HG02852 (cell line): ENCODE data around the gene KMT2B.
"Not testable (repeated sequence)": the region's sequence is repeated elsewhere in the genome, so short reads cannot be mapped to it uniquely, and the experiment has no call there.

Source experiments
- ATAC-seq: cut with Tn5 transposase; IDR thresholded peaks from one replicate; pipeline ENCODE4 v1.9.1; 2021; ENCODE audit warnings: mild to moderate bottlenecking, moderate library complexity; ENCODE audit not compliant: unreplicated experiment

Gene KMT2B

DNA sequence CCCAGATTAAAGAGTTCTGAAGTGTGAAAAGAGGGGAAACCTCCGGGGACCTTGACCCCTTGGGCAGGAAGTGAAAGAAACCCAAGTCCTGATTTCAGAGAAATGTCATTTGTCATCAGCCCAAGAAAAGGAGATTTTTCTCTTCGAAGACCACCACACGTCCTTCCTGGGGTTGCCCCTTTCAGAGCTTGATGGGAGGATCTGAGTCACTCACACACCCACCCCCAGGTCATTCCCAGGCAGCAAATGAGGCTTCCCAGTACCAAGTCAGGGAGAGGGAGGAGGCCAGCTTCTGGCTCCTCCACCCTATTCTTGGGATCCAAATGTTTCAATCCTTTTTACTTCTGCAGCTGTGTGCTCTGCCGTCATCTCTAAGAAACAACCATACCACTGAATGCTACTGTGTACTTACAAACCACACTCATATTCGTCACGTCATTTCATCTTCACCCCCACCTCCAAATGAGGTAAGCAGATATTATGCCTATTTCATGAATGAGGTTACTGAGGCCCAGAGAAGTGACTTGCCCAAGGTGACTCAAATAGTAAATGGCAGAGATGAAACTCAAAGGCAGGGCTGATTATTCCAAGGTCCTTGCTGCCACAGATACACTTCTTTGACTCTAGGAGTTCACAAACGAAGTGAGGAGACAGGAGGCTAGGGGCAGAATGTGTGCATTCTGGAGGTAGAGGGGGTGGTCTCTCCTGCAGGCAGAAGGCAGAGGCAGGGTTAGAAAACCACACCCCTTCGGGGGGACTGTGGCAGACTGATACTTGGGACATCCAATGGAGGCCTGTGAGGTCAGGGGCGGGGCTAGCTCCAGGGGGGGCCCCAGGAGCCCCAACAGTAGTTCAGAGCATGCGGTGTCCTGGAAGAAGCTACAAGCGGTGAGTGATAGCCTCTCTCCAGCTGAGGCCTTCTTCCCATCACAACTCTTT is 5.0 kb upstream of the KMT2B start:
- ATAC-seq = no peak

DNA sequence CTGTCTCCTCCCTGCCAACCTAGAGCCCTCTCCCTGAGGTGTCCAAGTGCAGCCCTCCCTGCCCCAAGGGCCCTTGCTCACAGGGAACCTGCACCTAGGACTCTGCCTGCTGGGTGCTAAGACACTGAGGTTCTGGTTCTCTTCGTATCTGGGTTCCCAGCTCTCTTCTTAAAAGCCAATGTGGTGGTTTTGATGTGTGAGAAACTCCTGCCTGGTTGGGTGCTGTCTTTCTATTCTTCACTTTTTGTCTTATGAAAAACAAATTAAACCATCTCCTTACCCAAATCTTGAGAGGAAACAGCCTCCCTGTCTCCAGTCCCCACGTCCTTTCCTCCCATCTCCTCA is 4.3 kb upstream of the KMT2B start:
- no peak for ATAC-seq

DNA sequence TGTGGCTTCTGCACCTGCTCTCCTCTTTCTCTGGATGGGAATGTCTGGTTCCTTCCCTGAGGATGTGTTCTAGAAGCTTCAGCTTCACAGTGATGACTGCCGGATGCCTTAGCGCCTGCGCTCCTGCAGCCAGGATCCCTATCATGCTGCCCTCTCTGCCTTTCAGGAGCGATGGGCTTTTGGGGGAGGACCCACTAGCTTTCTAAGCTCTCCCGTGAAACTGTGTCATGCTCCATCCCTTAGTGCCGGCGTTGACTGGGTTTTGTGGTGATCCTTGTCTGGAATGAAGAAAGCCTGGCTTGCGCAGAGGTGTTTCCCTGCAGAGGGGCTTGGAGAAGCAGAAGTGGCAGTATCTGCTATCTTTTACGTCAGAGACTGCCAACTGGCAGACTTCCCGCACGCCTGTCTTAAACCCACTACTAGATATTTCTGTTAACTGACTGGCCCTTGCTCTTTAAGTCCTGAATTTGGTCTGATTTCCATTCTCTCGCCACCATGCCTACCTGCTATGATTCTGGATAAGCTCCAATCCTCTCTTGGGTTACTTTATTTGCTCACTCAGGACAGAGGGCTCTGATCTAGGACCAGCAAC is 3.8 kb upstream of the KMT2B start:
- ATAC-seq = no peak

DNA sequence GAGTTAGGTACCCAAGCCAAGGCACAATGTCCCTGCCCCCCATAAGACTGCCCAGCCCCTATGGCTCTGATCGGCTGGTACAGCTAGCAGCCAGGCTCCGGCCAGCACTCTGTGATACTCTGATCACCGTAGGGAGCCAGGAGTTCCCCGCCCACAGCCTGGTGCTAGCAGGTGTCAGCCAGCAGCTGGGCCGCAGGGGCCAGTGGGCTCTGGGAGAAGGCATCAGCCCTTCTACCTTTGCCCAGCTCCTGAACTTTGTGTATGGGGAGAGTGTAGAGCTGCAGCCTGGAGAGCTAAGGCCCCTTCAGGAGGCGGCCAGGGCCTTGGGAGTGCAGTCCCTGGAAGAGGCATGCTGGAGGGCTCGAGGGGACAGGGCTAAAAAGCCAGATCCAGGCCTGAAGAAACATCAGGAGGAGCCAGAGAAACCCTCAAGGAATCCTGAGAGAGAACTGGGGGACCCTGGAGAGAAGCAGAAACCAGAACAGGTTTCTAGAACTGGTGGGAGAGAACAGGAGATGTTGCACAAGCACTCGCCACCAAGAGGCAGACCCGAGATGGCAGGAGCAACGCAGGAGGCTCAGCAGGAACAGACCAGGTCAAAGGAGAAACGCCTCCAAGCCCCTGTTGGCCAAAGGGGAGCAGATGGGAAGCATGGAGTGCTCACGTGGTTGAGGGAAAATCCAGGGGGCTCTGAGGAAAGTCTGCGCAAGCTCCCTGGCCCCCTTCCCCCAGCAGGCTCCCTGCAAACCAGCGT is 3.0 kb upstream of the KMT2B start:
- ATAC-seq = no peak

DNA sequence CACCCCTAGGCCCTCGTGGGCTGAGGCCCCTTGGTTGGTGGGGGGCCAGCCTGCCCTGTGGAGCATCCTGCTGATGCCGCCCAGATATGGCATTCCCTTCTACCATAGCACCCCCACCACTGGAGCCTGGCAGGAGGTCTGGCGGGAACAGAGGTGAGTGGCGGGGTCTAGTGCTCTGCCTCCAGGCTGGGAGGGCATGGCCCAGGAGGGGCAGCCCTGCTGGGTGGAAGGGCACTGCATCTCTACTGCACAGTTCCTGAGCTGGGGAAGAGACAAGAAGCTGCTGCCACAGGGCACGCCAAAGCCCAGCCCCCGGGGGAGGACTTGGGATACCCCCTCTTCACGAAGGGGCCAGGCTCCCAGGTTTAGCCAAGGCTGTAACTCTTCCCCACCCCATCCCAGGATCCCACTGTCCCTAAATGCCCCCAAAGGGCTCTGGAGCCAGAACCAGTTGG is 2.4 kb upstream of the KMT2B start:
- no peak for ATAC-seq

DNA sequence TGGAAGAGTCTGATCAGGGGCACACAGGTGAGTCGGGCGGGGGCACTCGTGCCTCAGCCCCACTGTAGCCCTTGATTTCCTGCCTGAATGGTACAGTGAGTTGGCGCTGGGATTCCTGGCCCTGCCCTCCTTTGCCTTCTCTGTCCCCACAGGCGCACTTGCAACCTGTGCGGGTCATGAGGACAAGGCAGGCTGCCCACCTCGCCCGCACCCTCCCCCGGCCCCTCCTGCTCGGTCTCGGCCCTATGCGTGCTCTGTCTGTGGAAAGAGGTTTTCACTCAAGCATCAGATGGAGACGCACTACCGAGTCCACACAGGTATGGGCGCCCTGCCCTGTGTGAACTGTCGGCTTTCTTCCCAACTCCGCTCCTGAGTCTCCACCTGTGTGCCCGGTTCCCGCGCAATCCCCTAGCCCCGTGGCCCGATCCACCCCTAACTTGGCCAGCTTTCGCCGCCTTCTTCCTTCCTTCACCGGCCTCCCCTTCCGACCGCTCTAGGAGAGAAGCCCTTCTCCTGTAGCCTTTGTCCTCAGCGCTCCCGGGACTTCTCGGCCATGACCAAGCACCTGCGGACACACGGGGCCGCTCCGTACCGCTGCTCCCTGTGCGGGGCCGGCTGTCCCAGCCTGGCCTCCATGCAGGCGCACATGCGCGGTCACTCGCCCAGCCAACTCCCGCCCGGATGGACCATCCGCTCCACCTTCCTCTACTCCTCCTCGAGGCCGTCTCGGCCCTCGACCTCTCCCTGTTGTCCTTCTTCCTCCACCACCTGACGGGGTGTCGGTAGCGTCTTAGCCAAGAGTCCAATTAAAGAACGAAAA is 1.6 kb upstream of the KMT2B start:
- ATAC-seq = no peak

DNA sequence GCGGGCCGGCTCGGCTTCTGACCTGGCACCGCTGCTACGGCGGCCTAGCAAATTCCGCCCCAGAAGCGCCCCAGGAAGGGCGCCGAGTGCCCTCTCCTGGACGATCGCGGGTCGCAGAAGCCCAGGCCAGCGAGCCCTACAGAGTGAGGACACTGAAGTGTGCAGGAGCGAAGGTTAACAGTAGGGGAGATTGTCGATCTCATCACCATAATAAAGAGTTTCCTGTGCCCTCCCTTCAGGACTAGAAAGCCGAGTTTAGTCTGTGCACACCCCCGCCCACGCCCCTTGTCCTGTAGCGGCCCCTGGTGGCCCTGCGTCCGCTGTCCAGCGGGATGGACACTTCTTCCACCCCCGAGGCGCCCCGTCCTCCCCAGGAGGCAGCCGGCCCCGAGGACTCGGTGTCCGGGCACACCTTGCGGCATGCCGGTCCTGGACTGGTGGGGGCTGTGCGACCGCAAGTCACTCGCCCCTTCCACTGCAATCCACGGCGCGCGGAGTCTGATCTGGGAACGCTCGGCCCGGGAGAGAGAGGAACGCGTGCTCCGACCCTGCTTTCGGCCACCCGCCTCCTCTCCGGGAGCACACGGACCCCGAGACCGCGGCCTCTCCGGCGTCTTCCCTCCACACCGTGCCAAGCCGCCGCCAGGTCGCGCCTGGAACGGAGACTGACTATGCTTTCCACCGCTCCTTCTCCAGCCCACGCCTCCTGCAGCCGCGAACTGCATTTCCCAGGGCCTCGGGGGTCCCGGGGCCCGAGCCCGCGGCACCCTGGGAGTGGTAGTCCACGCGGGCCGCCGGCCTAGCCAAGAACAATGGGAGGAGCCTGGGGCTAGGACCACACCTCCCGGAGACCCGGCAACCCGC is 770 bp upstream of the KMT2B start:
- peak; percentile 58 for ATAC-seq

DNA sequence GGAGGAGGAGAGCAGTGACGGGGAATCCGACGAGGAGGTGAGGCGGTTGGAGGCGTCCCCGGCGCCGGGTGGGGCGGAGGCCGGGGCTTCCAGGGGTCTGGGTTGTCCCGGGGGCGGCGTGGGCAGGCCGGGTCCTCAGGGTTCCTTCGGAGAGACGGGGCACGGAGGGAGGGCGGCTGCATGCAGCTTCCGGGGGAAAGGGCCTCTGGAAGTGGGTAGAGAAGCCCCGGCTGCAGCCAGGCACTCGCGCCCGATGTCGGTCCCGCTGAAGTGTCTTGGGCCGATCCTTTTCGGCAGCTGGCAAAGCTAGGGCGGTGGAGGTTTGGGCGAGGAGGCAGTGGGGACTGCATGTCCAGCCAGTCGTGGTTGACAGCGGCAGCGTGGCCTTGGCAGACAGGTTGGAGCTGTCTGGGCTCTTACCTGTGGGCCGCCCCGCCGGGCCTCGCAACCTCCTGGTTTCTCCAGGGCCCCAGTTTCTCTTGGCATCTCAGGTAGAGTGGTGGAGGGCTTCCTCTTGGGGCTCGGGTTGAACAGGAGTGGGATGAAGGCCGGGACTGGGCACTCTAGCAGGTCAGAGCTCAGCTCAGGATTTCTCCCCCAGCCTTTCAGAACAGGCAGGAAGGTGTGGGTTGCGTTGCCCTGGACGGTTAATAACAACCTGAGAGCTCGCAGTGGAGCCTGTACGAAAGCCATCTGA is 690 bp downstream of the KMT2B start:
- peak; percentile 2 for ATAC-seq

DNA sequence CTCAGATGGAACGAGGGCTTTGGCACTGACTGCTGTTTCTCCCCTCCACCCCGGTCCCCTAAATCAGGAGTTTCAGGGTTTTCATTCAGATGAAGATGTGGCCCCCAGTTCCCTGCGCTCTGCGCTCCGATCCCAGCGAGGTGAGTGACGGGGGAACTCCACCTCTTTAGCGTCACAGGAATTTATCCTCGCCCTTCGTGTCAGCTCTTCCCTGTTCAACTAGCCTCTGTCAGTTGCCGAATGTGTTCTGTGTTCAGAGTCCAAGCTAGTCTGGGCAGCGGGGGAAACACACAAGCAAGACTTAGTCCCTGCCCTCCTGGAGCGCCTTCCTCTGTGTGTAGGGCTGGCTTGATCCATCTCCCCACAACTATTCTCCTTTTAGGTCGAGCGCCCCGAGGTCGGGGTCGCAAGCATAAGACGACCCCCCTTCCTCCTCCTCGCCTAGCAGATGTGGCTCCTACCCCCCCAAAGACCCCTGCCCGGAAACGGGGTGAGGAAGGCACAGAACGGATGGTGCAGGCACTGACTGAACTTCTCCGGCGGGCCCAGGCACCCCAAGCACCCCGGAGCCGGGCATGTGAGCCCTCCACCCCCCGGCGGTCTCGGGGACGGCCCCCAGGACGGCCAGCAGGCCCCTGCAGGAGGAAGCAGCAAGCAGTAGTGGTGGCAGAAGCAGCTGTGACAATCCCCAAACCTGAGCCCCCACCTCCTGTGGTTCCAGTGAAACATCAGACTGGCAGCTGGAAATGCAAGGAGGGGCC is 1.8 kb downstream of the KMT2B start:
- no peak for ATAC-seq

DNA sequence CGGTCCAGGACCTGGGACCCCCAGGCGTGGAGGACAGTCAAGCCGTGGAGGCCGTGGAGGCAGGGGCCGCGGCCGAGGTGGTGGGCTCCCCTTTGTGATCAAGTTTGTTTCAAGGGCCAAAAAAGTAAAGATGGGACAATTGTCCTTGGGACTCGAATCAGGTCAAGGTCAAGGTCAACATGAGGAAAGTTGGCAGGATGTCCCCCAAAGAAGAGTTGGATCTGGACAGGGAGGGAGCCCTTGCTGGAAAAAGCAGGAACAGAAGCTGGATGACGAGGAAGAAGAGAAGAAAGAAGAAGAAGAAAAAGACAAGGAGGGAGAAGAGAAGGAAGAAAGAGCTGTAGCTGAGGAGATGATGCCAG is 2.3 kb downstream of the KMT2B start:
- ATAC-seq = no peak

DNA sequence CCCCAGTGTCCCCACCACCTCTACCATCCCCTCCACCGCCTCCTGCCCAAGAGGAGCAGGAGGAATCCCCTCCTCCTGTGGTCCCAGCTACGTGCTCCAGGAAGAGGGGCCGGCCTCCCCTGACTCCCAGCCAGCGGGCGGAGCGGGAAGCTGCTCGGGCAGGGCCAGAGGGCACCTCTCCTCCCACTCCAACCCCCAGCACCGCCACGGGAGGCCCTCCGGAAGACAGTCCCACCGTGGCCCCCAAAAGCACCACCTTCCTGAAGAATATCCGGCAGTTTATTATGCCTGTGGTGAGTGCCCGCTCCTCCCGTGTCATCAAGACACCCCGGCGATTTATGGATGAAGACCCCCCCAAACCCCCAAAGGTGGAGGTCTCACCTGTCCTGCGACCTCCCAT is 2.8 kb downstream of the KMT2B start:
- no peak for ATAC-seq

DNA sequence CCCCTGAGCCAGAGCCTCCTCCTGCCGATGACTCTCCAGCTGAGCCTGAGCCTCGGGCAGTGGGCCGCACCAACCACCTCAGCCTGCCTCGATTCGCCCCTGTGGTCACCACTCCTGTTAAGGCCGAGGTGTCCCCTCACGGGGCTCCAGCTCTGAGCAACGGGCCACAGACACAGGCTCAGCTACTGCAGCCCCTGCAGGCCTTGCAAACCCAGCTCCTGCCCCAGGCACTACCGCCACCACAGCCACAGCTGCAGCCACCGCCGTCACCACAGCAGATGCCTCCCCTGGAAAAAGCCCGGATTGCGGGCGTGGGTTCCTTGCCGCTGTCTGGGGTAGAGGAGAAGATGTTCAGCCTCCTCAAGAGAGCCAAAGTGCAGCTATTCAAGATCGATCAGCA is 3.6 kb downstream of the KMT2B start:
- no peak for ATAC-seq

DNA sequence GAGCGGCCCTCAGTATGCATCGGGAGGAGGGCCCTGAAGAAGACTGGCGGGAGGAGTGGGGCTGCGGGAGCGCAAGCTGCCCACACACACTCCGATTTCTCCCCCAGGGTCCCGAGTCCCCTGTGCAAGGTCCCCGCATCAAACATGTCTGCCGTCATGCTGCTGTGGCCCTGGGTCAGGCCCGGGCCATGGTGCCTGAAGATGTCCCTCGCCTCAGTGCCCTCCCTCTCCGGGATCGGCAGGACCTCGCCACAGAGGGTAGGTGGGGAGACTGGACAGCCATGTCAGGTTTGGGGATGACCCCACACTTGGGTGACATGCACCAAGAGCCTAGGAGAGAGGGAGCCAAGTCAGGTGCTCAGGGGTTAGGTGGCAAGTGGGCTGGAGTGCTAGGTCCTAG is 4.7 kb downstream of the KMT2B start:
- ATAC-seq = no peak

DNA sequence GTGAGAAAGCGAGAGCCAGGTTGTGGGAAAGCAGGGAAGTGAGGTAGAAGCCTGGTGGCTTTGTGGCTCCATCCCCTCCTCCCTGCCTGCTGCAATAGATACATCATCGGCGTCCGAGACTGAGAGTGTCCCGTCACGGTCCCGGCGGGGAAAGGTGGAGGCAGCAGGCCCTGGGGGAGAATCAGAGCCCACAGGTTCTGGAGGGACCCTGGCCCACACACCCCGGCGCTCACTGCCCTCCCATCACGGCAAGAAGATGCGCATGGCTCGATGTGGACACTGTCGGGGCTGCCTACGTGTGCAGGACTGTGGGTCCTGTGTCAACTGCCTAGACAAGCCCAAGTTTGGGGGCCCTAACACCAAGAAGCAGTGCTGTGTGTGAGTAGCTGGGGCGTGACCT is 5.1 kb downstream of the KMT2B start:
- no peak for ATAC-seq

DNA sequence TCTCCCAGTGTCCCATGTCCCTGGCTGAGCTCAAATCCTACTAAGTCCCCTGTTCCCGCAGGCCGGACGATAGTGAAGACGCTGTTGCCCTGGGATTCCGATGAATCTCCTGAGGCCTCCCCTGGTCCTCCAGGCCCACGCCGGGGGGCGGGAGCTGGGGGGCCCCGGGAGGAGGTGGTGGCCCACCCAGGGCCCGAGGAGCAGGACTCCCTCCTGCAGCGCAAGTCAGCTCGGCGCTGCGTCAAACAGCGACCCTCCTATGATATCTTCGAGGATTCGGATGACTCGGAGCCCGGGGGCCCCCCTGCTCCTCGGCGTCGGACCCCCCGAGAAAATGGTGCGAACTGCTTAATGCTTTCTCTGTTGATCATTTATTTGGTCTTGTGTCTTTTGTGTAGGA is 5.9 kb downstream of the KMT2B start:
- ATAC-seq = no peak

DNA sequence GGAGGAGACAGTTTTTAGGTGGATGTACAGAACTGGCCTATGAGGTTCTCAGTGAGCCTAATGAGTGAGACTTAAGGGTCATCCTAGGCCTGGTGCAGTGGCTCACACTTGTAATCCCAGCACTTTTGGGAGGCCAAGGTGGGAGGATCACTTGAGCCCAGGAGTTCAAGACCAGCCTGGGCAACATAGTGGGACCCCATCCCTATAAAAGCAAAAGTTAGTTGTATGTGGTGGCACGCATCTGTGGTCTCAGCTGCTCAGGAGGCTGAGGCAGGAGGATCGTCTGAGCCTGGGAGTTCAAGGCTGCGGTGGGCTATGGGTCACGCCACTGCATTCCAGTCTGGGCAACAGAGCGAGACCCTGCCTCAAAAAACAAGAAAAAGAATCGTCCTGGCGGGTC is 6.3 kb downstream of the KMT2B start:
- not testable (repeated sequence) for ATAC-seq

DNA sequence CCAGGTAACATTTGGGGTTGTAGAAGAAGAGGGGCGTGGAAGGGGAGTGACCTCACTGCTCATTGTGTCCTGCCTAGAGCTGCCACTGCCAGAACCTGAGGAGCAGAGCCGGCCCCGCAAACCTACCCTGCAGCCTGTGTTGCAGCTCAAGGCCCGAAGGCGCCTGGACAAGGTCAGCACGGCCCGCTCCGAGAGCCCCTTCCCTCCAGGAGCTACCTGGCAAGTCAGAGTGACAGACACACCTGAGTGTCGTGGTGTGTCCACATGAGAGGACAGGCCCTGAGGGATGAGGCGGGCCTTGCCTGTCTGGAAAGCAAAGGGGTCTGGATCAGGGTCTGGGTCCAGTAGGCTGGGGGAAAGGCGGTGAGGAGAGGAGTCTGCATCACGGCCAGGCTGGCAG is 6.8 kb downstream of the KMT2B start:
- no peak for ATAC-seq

DNA sequence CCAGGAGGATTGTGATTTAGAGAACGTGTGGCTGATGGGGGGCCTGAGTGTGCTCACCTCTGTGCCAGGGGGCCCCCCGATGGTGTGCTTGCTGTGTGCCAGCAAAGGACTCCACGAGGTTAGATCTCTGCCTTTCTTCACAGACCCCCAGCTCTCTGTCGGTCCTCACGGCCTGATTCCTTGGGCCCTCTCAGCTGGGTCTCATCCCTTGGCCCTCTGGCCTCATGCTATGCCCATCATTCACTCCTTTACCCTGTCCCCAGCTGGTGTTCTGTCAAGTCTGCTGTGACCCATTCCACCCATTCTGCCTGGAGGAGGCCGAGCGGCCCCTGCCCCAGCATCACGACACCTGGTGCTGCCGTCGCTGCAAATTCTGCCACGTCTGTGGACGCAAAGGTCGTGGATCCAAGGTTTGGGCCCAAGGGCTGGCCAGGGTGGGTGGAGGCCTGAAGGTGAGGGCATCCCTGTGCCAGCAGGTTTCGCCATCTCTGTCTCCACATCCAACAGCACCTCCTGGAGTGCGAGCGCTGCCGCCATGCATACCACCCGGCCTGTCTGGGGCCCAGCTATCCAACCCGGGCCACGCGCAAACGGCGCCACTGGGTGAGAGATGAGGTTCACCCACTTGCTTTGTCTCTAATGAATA is 7.5 kb downstream of the KMT2B start:
- ATAC-seq = no peak
